ENCODE measurements around the gene CPEB1. TPM values are rescaled to one million over a fixed set of nuclear protein-coding genes. Genes with fewer than 3 reads are reported as not detected.
"Not testable (repeated sequence)": the region's sequence is repeated elsewhere in the genome, so short reads cannot be mapped to it uniquely, and the experiment has no call there.

CPEB1 gene
- total RNA-seq, 1 donor from 2014 or later, result 2.4 TPM

- no peak for TF ChIP-seq CTCF (IDR thresholded peaks at IDR 0.05)
- Histone ChIP-seq H3K27me3 (no peaks in the 10 kb centered on the region), H3K4me1 (peaks cover 8 to 12% of the 10 kb centered on the region in 2 donors), H3K27ac (no peak overlapping the region), H3K9me3 (no peaks in the 10 kb centered on the region), H3K36me3 (no peaks in the 10 kb centered on the region), H3K4me3 (no peak overlapping the region)
- intact Hi-C loops (cut with DNase I), result loop anchor here (2.0 to 10.0 kb wide), 2 partner anchors 159 to 335 kb away; partner anchors contain the start of genes RAMAC and WHAMM
- no peak for DNase-seq (ENCODE audit: low spot score in 2 of 2)
Measured at GRCh38 chr15:82649226-82649999, 2.2 kb upstream of the CPEB1 start.

GRCh38 chr15:82648257-82649103 lies 1.3 kb upstream of the CPEB1 start:
- H3K27ac ChIP-seq, result peak overlapping the region; percentile 33 to 54
- H3K9me3 ChIP-seq, result no peaks in the 10 kb centered on the region
- intact Hi-C loops (cut with DNase I), result loop anchor here (2.0 to 10.0 kb wide), 2 partner anchors 160 to 336 kb away; partner anchors contain the start of genes RAMAC and WHAMM
- H3K4me1 ChIP-seq, result peaks cover 8 to 12% of the 10 kb centered on the region in 2 donors
- H3K4me3 ChIP-seq, result peak overlapping the region; percentile 66 to 78
- no peaks in the 10 kb centered on the region for H3K27me3 ChIP-seq
- no peaks in the 10 kb centered on the region for H3K36me3 ChIP-seq
- DNase-seq (ENCODE audit: low spot score in 2 of 2), result no peak
- TF ChIP-seq CTCF (IDR thresholded peaks at IDR 0.05), result no peak

- H3K4me3 ChIP-seq, result peak overlapping the region; percentile 66 to 78
- peaks cover 8 to 12% of the 10 kb centered on the region in 2 donors for H3K4me1 ChIP-seq
- H3K36me3 ChIP-seq, result no peaks in the 10 kb centered on the region
- H3K9me3 ChIP-seq, result no peaks in the 10 kb centered on the region
- intact Hi-C loops (cut with DNase I), result loop anchor here (1.0 to 10.0 kb wide), 5 partner anchors 103 to 337 kb away; partner anchors contain the start of genes RAMAC, RPS17 and WHAMM
- H3K27ac ChIP-seq, result peak overlapping the region; percentile 33 to 54
- H3K27me3 ChIP-seq, result no peaks in the 10 kb centered on the region
- no peak for DNase-seq (ENCODE audit: low spot score in 2 of 2)
- no peak for TF ChIP-seq CTCF (IDR thresholded peaks at IDR 0.05)
Measured at GRCh38 chr15:82647835-82648256, 683 bp upstream of the CPEB1 start.

- intact Hi-C loops (cut with DNase I), result loop anchor here (1.0 to 10.0 kb wide), 4 partner anchors 104 to 338 kb away; partner anchors contain the start of genes RAMAC and RPS17
- H3K36me3 ChIP-seq, result no peaks in the 10 kb centered on the region
- H3K4me1 ChIP-seq, result peaks cover 8 to 12% of the 10 kb centered on the region in 2 donors
- DNase-seq (ENCODE audit: low spot score in 2 of 2), result no peak
- TF ChIP-seq CTCF (IDR thresholded peaks at IDR 0.05), result no peak
- no peak overlapping the region for H3K27ac ChIP-seq
- no peaks in the 10 kb centered on the region for H3K9me3 ChIP-seq
- H3K4me3 ChIP-seq, result peak overlapping the region; percentile 66 to 78
- H3K27me3 ChIP-seq, result no peaks in the 10 kb centered on the region
Measured at GRCh38 chr15:82646250-82647044, 716 bp downstream of the CPEB1 start.

GRCh38 chr15:82644967-82645852 lies 2.0 kb downstream of the CPEB1 start:
- not testable (repeated sequence) for H3K4me3 ChIP-seq; DNase-seq (ENCODE audit: low spot score in 2 of 2); H3K9me3 ChIP-seq; H3K36me3 ChIP-seq; H3K27ac ChIP-seq; H3K27me3 ChIP-seq
- intact Hi-C loops (cut with DNase I), result loop anchor here (10.0 kb wide), 1 partner anchor 340 kb away; the partner anchor contains the start of gene RAMAC
- H3K4me1 ChIP-seq, result peaks cover 8 to 12% of the 10 kb centered on the region in 2 donors

Data from ascending aorta (tissue), 2 donors.